H9 (cell line): ENCODE measurements around the gene USP17L5. TPM values are rescaled to one million over a fixed set of nuclear protein-coding genes. Genes with fewer than 3 reads are reported as not detected.
"Not testable (repeated sequence)": the region's sequence is repeated elsewhere in the genome, so short reads cannot be mapped to it uniquely, and the experiment has no call there.

Source experiments
- DNase-seq: peaks from one replicate; pipeline ENCODE4 v3.0.0-alpha.2; 2017
- H2AFZ ChIP-seq: one replicate; pipeline ENCODE4 v1.6.1; 2013; ENCODE audit warnings: mild to moderate bottlenecking, low read length, control low read depth, moderate library complexity
- H2AK5ac ChIP-seq: 2 replicates; pipeline ENCODE4 v1.6.1; 2013; ENCODE audit warnings: low read length, control low read depth, mixed read lengths; ENCODE audit not compliant: insufficient read length
- H2BK120ac ChIP-seq: one replicate; pipeline ENCODE4 v1.6.1; 2013; ENCODE audit warnings: low read depth, mild to moderate bottlenecking, low read length, control low read depth, inconsistent platforms; ENCODE audit not compliant: poor library complexity, severe bottlenecking
- H2BK12ac ChIP-seq: 2 replicates; pipeline ENCODE4 v1.6.1; 2013; ENCODE audit warnings: low read length, control low read depth, mixed read lengths, low read depth; ENCODE audit not compliant: insufficient read length
- H2BK15ac ChIP-seq: 2 replicates; pipeline ENCODE4 v1.6.1; 2013; ENCODE audit warnings: low read depth, low read length, control low read depth
- H2BK20ac ChIP-seq: one replicate; pipeline ENCODE4 v1.6.1; 2013; ENCODE audit warnings: low read depth, mild to moderate bottlenecking, low read length, control low read depth, inconsistent platforms; ENCODE audit not compliant: poor library complexity, severe bottlenecking
- H2BK5ac ChIP-seq: 2 replicates; pipeline ENCODE4 v1.6.1; 2013; ENCODE audit warnings: low read length, control low read depth, mixed read lengths; ENCODE audit not compliant: insufficient read length
- H3K14ac ChIP-seq: 2 replicates; pipeline ENCODE4 v1.6.1; 2013; ENCODE audit warnings: low read length, control low read depth; ENCODE audit not compliant: insufficient read depth
- H3K18ac ChIP-seq: 2 replicates; pipeline ENCODE4 v1.6.1; 2013; ENCODE audit warnings: low read depth, mild to moderate bottlenecking, mixed read lengths, low read length, control low read depth; ENCODE audit not compliant: insufficient read length
- H3K23ac ChIP-seq: 2 replicates; pipeline ENCODE4 v1.6.1; 2013; ENCODE audit warnings: low read length, control low read depth, mixed read lengths, low read depth; ENCODE audit not compliant: insufficient read length
- H3K23me2 ChIP-seq: 2 replicates; pipeline ENCODE4 v1.6.1; 2013; ENCODE audit warnings: low read depth, mild to moderate bottlenecking, mixed read lengths, low read length, control low read depth; ENCODE audit not compliant: insufficient read length, poor library complexity, severe bottlenecking
- H3K27ac ChIP-seq: 2 replicates; pipeline ENCODE4 v1.5.1; 2013; ENCODE audit warnings: low read length, control low read depth, mixed read lengths, low read depth; ENCODE audit not compliant: insufficient read length
- H3K27me3 ChIP-seq: 2 replicates; pipeline ENCODE4 v1.6.1; 2013; ENCODE audit warnings: low read length, control low read depth, inconsistent platforms; ENCODE audit not compliant: insufficient read depth
- H3K4ac ChIP-seq: 2 replicates; pipeline ENCODE4 v1.6.1; 2013; ENCODE audit warnings: low read depth, mild to moderate bottlenecking, control low read depth, inconsistent platforms, low read length, moderate library complexity
- H3K4me1 ChIP-seq: 2 replicates; pipeline ENCODE4 v1.6.1; 2013; ENCODE audit warnings: low read length, control low read depth, inconsistent platforms; ENCODE audit not compliant: insufficient read depth
- H3K4me2 ChIP-seq: 2 replicates; pipeline ENCODE4 v1.6.1; 2013; ENCODE audit warnings: low read length, control low read depth, mixed read lengths; ENCODE audit not compliant: insufficient read length, insufficient read depth
- H3K56ac ChIP-seq: 2 replicates; pipeline ENCODE4 v1.6.1; 2013; ENCODE audit warnings: low read depth, mild to moderate bottlenecking, mixed read lengths, low read length, control low read depth; ENCODE audit not compliant: insufficient read length
- H3K79me1 ChIP-seq: 2 replicates; pipeline ENCODE4 v1.6.1; 2013; ENCODE audit warnings: low read depth, mild to moderate bottlenecking, moderate library complexity, low read length, control low read depth, inconsistent platforms; ENCODE audit not compliant: insufficient read depth, poor library complexity, severe bottlenecking
- H3K79me2 ChIP-seq: 2 replicates; pipeline ENCODE4 v1.6.1; 2013; ENCODE audit warnings: low read length, control low read depth, inconsistent platforms; ENCODE audit not compliant: insufficient read depth
- H3K9ac ChIP-seq: 2 replicates; pipeline ENCODE4 v1.6.1; 2013; ENCODE audit warnings: low read length, control low read depth, mixed read lengths; ENCODE audit not compliant: insufficient read length; ENCODE audit errors: extremely low read depth
- H3K9me3 ChIP-seq: one replicate; pipeline ENCODE4 v1.6.1; 2013; ENCODE audit warnings: low read depth, low read length, inconsistent platforms; ENCODE audit not compliant: control insufficient read depth
- H3T11ph ChIP-seq: one replicate; pipeline ENCODE4 v1.6.1; 2013; ENCODE audit warnings: mild to moderate bottlenecking, low read length, control low read depth, inconsistent platforms
- H4K20me1 ChIP-seq: one replicate; pipeline ENCODE4 v1.6.1; 2013; ENCODE audit not compliant: control insufficient read depth, insufficient read length, insufficient read depth
- H4K5ac ChIP-seq: 2 replicates; pipeline ENCODE4 v1.6.1; 2013; ENCODE audit warnings: low read depth, mild to moderate bottlenecking, mixed read lengths, low read length, control low read depth; ENCODE audit not compliant: insufficient read length
- H4K8ac ChIP-seq: replicated peaks from 2 replicates; pipeline ENCODE4 v1.6.1; 2013; ENCODE audit warnings: low read length, control low read depth, mixed read lengths, low read depth; ENCODE audit not compliant: insufficient read length
- H4K91ac ChIP-seq: 2 replicates; pipeline ENCODE4 v1.6.1; 2013; ENCODE audit warnings: low read depth, mild to moderate bottlenecking, moderate library complexity, mixed read lengths, low read length, control low read depth; ENCODE audit not compliant: insufficient read length
- H3K27ac Mint-ChIP-seq, 3 experiments: 2 replicates in 2 of 3; 3 replicates in 1 of 3; pipeline ENCODE4 v1.8.0; 2020 to 2021; ENCODE audit warnings: mixed read lengths in 3 of 3, mild to moderate bottlenecking in 1 of 3, moderate library complexity in 1 of 3
- H3K27me3 Mint-ChIP-seq: 2 replicates; pipeline ENCODE4 v1.8.0; 2021; ENCODE audit warnings: low read depth, mild to moderate bottlenecking, moderate library complexity, mixed read lengths
- H3K36me3 Mint-ChIP-seq, 3 experiments: 2 replicates in 2 of 3; 3 replicates in 1 of 3; pipeline ENCODE4 v1.8.0; 2020 to 2021; ENCODE audit warnings: low read depth in 3 of 3, mixed read lengths in 3 of 3; ENCODE audit not compliant: insufficient read depth in 1 of 3
- H3K4me1 Mint-ChIP-seq, 2 experiments: 2 replicates each; pipeline ENCODE4 v1.8.0; 2020; ENCODE audit warnings: mixed read lengths in 2 of 2
- H3K4me3 Mint-ChIP-seq, 2 experiments: 2 replicates in 1 of 2; 3 replicates in 1 of 2; pipeline ENCODE4 v1.8.0; 2020 to 2021; ENCODE audit warnings: mild to moderate bottlenecking in 2 of 2, mixed read lengths in 2 of 2, moderate library complexity in 1 of 2
- H3K9me3 Mint-ChIP-seq, 2 experiments: 2 replicates in 1 of 2; 3 replicates in 1 of 2; pipeline ENCODE4 v1.8.0; 2020; ENCODE audit warnings: mild to moderate bottlenecking in 2 of 2, mixed read lengths in 2 of 2, moderate library complexity in 1 of 2
- WGBS: extraction: QIAGEN DNeasy Blood & Tissue Kit; methylation state at CpG from one replicate; pipeline ENCODE4 v1.1.7; 2013; ENCODE audit warnings: missing lambda C conversion rate, low lambda C conversion rate, mixed read lengths; ENCODE audit not compliant: insufficient read length; ENCODE audit errors: extremely low coverage; 5-methylcytosine and 5-hydroxymethylcytosine counted together
- total RNA-seq: library from RNA; stranded (reverse); gene quantifications from 2 replicates; pipeline ENCODE4 v1.2.1, GENCODE V29; 2021

USP17L5 gene
- total RNA-seq, 1 experiment from 2014 or later: not detected

GRCh38 chr4:9379881-9380280 is 40.7 kb downstream of the USP17L5 start:
- not testable (repeated sequence) for H2AK5ac ChIP-seq, H3K4me1 ChIP-seq, H3K79me1 ChIP-seq, H3K27ac ChIP-seq, H3K9ac ChIP-seq, H3K79me2 ChIP-seq, H2BK15ac ChIP-seq, H3K4me3 Mint-ChIP-seq, H2BK5ac ChIP-seq, H3K23me2 ChIP-seq, H3K27me3 Mint-ChIP-seq, H2BK12ac ChIP-seq, H4K20me1 ChIP-seq, H3K14ac ChIP-seq, H3K4me2 ChIP-seq, H4K91ac ChIP-seq, H4K5ac ChIP-seq, H3K9me3 ChIP-seq, H3K4ac ChIP-seq, DNase-seq, H3K27ac Mint-ChIP-seq, H3K56ac ChIP-seq, H2BK20ac ChIP-seq, H3K36me3 Mint-ChIP-seq, H3T11ph ChIP-seq, H3K27me3 ChIP-seq, H2AFZ ChIP-seq, H3K23ac ChIP-seq, H3K4me1 Mint-ChIP-seq, H3K18ac ChIP-seq, H4K8ac ChIP-seq, H2BK120ac ChIP-seq
- WGBS: no CpG with 5 or more reads among the region's 1 CpG
- H3K9me3 Mint-ChIP-seq: peaks cover 24 to 34% of the 10 kb centered on the region in 2 experiments
